GM23338 (cell line): ENCODE data around the gene TMCC1. TPM values are rescaled to one million over a fixed set of nuclear protein-coding genes. Genes with fewer than 3 reads are reported as not detected.

Experiments used
- ATAC-seq: fragments of 200-7000 bp; cut with Tn5 transposase; 3 replicates; pipeline ENCODE4 v1.9.1; 2020
- DNase-seq: peaks from one replicate; pipeline ENCODE4 v3.0.0-alpha.2; 2015; ENCODE audit warnings: low spot score
- H2AFZ ChIP-seq: fragments of 200-600 bp; sonication (generic); 2 replicates; pipeline ENCODE4 v1.8.0; 2016; ENCODE audit warnings: antibody characterized with exemption, mild to moderate bottlenecking, moderate library complexity
- H3F3A ChIP-seq: fragments of 200-600 bp; sonication (generic); replicated peaks from 2 replicates; pipeline ENCODE4 v1.8.0; 2017; ENCODE audit warnings: antibody characterized with exemption, mixed run types, low read depth
- H3K27ac ChIP-seq: fragments of 200-600 bp; sonication (generic); 2 replicates; pipeline ENCODE4 v1.6.1; 2016; ENCODE audit warnings: low read depth
- H3K27me3 ChIP-seq: fragments of 200-600 bp; sonication (generic); 2 replicates; pipeline ENCODE4 v1.8.0; 2016; ENCODE audit warnings: mild to moderate bottlenecking, mixed run types, moderate library complexity; ENCODE audit not compliant: insufficient read depth
- H3K36me3 ChIP-seq: fragments of 200-600 bp; sonication (generic); 2 replicates; pipeline ENCODE4 v1.8.0; 2016; ENCODE audit warnings: mild to moderate bottlenecking; ENCODE audit not compliant: insufficient read depth
- H3K4me1 ChIP-seq: fragments of 200-600 bp; sonication (generic); 2 replicates; pipeline ENCODE4 v1.8.0; 2016; ENCODE audit warnings: mild to moderate bottlenecking, moderate library complexity; ENCODE audit not compliant: insufficient read depth
- H3K4me2 ChIP-seq: fragments of 200-600 bp; sonication (generic); 2 replicates; pipeline ENCODE4 v1.7.1; 2017; ENCODE audit warnings: mixed run types
- H3K4me3 ChIP-seq: fragments of 200-600 bp; sonication (generic); 2 replicates; pipeline ENCODE4 v1.6.1; 2016; ENCODE audit warnings: mixed run types
- H3K79me2 ChIP-seq: fragments of 200-600 bp; sonication (generic); replicated peaks from 2 replicates; pipeline ENCODE4 v1.8.0; 2017; ENCODE audit warnings: mild to moderate bottlenecking; ENCODE audit not compliant: insufficient read depth
- H3K9me2 ChIP-seq: fragments of 200-600 bp; sonication (generic); 2 replicates; pipeline ENCODE4 v1.8.0; 2017; ENCODE audit not compliant: insufficient read depth
- H4K20me1 ChIP-seq: fragments of 200-600 bp; sonication (generic); replicated peaks from 2 replicates; pipeline ENCODE4 v1.8.0; 2017; ENCODE audit warnings: mild to moderate bottlenecking; ENCODE audit not compliant: insufficient read depth
- H3K27ac Mint-ChIP-seq: 2 replicates; pipeline ENCODE4 v1.8.0; 2020; ENCODE audit warnings: inconsistent platforms, mild to moderate bottlenecking, moderate library complexity, mixed read lengths
- H3K27me3 Mint-ChIP-seq: 3 replicates; pipeline ENCODE4 v1.8.0; 2022; ENCODE audit warnings: low read depth, mild to moderate bottlenecking, moderate library complexity, mixed read lengths, inconsistent platforms; ENCODE audit not compliant: insufficient read depth, poor library complexity
- H3K36me3 Mint-ChIP-seq: 3 replicates; pipeline ENCODE4 v1.8.0; 2021; ENCODE audit warnings: low read depth, mild to moderate bottlenecking, inconsistent platforms, moderate library complexity, mixed read lengths
- H3K4me1 Mint-ChIP-seq: 3 replicates; pipeline ENCODE4 v1.8.0; 2020; ENCODE audit warnings: mild to moderate bottlenecking, inconsistent platforms, mixed read lengths
- H3K4me3 Mint-ChIP-seq: 3 replicates; pipeline ENCODE4 v1.8.0; 2021; ENCODE audit warnings: moderate library complexity, mild to moderate bottlenecking, inconsistent platforms, mixed read lengths
- H3K9me3 Mint-ChIP-seq: 3 replicates; pipeline ENCODE4 v1.8.0; 2020; ENCODE audit warnings: moderate library complexity, mild to moderate bottlenecking, inconsistent platforms, mixed read lengths
- CREB1 ChIP-seq: fragments of 250-450 bp; sonication (Bioruptor Pico); IDR thresholded peaks from 2 replicates; pipeline ENCODE4 v1.5.0; 2020; ENCODE audit warnings: low read depth, mild to moderate bottlenecking, moderate library complexity
- CTCF ChIP-seq, 2 experiments: fragments of 200-600 bp in 1 of 2; sonication (generic) in 1 of 2; conservative IDR thresholded peaks; 2 replicates each; pipeline versions ENCODE4 v1.5.1 to v1.6.1; 2016 to 2017; ENCODE audit warnings: antibody characterized with exemption in 2 of 2, low read depth in 2 of 2, mild to moderate bottlenecking in 2 of 2, moderate library complexity in 1 of 2
- EZH2 ChIP-seq: fragments of 200-600 bp; sonication (generic); IDR thresholded peaks from one replicate; pipeline ENCODE4 v1.8.0; 2017; ENCODE audit warnings: antibody characterized with exemption, mild to moderate bottlenecking, low read depth; ENCODE audit not compliant: unreplicated experiment
- EZH2phosphoT487 ChIP-seq: fragments of 200-600 bp; sonication (generic); IDR thresholded peaks from one replicate; pipeline ENCODE4 v1.8.1; 2018; ENCODE audit warnings: antibody characterized with exemption; ENCODE audit not compliant: unreplicated experiment
- NANOG ChIP-seq: IDR thresholded peaks from 2 replicates; pipeline ENCODE4 v1.6.1; 2016; ENCODE audit warnings: antibody characterized with exemption, borderline replicate concordance
- POLR2AphosphoS5 ChIP-seq: IDR thresholded peaks from 2 replicates; pipeline ENCODE4 v1.6.1; 2016; ENCODE audit warnings: antibody characterized with exemption, low read depth
- REST ChIP-seq: IDR thresholded peaks from one replicate; pipeline ENCODE4 v1.6.1; 2018; ENCODE audit warnings: antibody characterized with exemption; ENCODE audit not compliant: unreplicated experiment
- STAT1 ChIP-seq: IDR thresholded peaks from one replicate; pipeline ENCODE4 v1.6.1; 2016; ENCODE audit warnings: antibody characterized with exemption; ENCODE audit not compliant: unreplicated experiment
- ZNF114 ChIP-seq: fragments of 250-450 bp; sonication (Bioruptor Pico); IDR thresholded peaks from 2 replicates; pipeline ENCODE4 v1.5.0; 2020; ENCODE audit warnings: mild to moderate bottlenecking, moderate library complexity
- ZNF331 ChIP-seq: fragments of 250-450 bp; sonication (Bioruptor Pico); IDR thresholded peaks from 2 replicates; pipeline ENCODE4 v1.5.0; 2020; ENCODE audit warnings: low read depth, mild to moderate bottlenecking, moderate library complexity
- polyA plus RNA-seq: library from polyadenylated mRNA; unstranded; fragments of >200 nt; fragmentation: Nextera tagmentation; extraction: Ambion mirVana; gene quantifications from 2 replicates; pipeline ENCODE4 v1.2.1, GENCODE V29; 2016
- total RNA-seq: library from RNA; depleted of rRNA; stranded (reverse); fragments of >200 nt; shearing (Covaris generic); gene quantifications from 2 replicates; pipeline ENCODE4 v1.2.3, GENCODE V29; 2014

The TMCC1 gene
- total and polyA plus RNA-seq, 2 experiments from 2014 or later = 8.2 to 18.4 TPM

GRCh38 chr3:129616713-129617112 lies 276.8 kb downstream of the TMCC1 start:
- H3K4me1 ChIP-seq = peaks cover 8% of the 10 kb centered on the region; the same call in 1 of the 2 replicates
- no peaks in the 10 kb centered on the region for H3K79me2 ChIP-seq
- Mint-ChIP-seq H3K27me3 (peaks cover 9% of the 10 kb centered on the region), H3K27ac (no peak overlapping the region), H3K4me1 (peaks cover 18% of the 10 kb centered on the region), H3K36me3 (no peaks in the 10 kb centered on the region), H3K9me3 (no peaks in the 10 kb centered on the region; the same call in 2 of the 3 replicates), H3K4me3 (no peak overlapping the region)
- no peak for TF ChIP-seq CTCF (conservative IDR thresholded peaks at IDR 0.05; ENCODE audit: low read depth in 2 of 2)
- TF ChIP-seq STAT1 = no peak
- TF ChIP-seq ZNF114 (CRISPR knock-in tag) = no peak
- no peak for TF ChIP-seq EZH2phosphoT487
- H3K4me2 ChIP-seq = no peak overlapping the region
- ATAC-seq (no peak), DNase-seq (no peak)
- H3K27me3 ChIP-seq = no peaks in the 10 kb centered on the region
- no peaks in the 10 kb centered on the region for H4K20me1 ChIP-seq
- no peak overlapping the region for H3K27ac ChIP-seq
- H3F3A ChIP-seq = no peaks in the 10 kb centered on the region
- H3K36me3 ChIP-seq = no peaks in the 10 kb centered on the region
- no peak overlapping the region for H2AFZ ChIP-seq
- H3K9me2 ChIP-seq = no peaks in the 10 kb centered on the region
- H3K4me3 ChIP-seq = no peak overlapping the region

GRCh38 chr3:129616291-129616690 lies 277.2 kb downstream of the TMCC1 start:
- DNase-seq = no peak
- Histone ChIP-seq H4K20me1 (no peaks in the 10 kb centered on the region), H2AFZ (no peak overlapping the region), H3K4me1 (peaks cover 11% of the 10 kb centered on the region; the same call in 1 of the 2 replicates), H3F3A (no peaks in the 10 kb centered on the region), H3K79me2 (no peaks in the 10 kb centered on the region), H3K27ac (no peak overlapping the region), H3K9me2 (no peaks in the 10 kb centered on the region), H3K4me2 (no peak overlapping the region), H3K4me3 (no peak overlapping the region), H3K27me3 (no peaks in the 10 kb centered on the region), H3K36me3 (no peaks in the 10 kb centered on the region)
- no peak for TF ChIP-seq NANOG
- TF ChIP-seq ZNF331 (CRISPR knock-in tag) = no peak
- TF ChIP-seq POLR2AphosphoS5 = no peak
- no peak for TF ChIP-seq EZH2
- TF ChIP-seq CREB1 (CRISPR knock-in tag) = no peak
- no peak for TF ChIP-seq REST
- no peak for TF ChIP-seq CTCF (conservative IDR thresholded peaks at IDR 0.05; ENCODE audit: low read depth in 2 of 2)
- Mint-ChIP-seq H3K9me3 (no peaks in the 10 kb centered on the region; the same call in 2 of the 3 replicates), H3K36me3 (no peaks in the 10 kb centered on the region), H3K27me3 (peaks cover 11% of the 10 kb centered on the region), H3K4me1 (peaks cover 17% of the 10 kb centered on the region), H3K27ac (no peak overlapping the region), H3K4me3 (no peak overlapping the region)
- no peak for ATAC-seq
